HFF-Myc (cell line): ENCODE data around the gene GIN1.
"Not testable (repeated sequence)": the region's sequence is repeated elsewhere in the genome, so short reads cannot be mapped to it uniquely, and the experiment has no call there.

ENCODE experiments used
- DNase-seq: peaks from one replicate; pipeline ENCODE4 v3.0.0-alpha.2; 2011; ENCODE audit warnings: low read depth; ENCODE audit errors: extremely low read depth
- H3K4me3 ChIP-seq: replicated peaks from 2 replicates; pipeline ENCODE4 v1.5.1; 2011; ENCODE audit warnings: low read depth, mild to moderate bottlenecking, control low read depth, low read length
- CTCF ChIP-seq: IDR thresholded peaks from 2 replicates; pipeline ENCODE4 v1.5.1; 2012; ENCODE audit warnings: mild to moderate bottlenecking, low read depth, low read length, control low read depth; ENCODE audit errors: missing control alignments

The GIN1 gene

GRCh38 chr5:103093727-103094126 lies 26.2 kb downstream of the GIN1 start:
- H3K4me3 ChIP-seq, result no peak overlapping the region
- no peak for DNase-seq
- no peak for TF ChIP-seq CTCF

- no peak overlapping the region for H3K4me3 ChIP-seq
- no peak for DNase-seq
- TF ChIP-seq CTCF, result no peak
Measured at GRCh38 chr5:103092676-103093075, 27.3 kb downstream of the GIN1 start.

GRCh38 chr5:103090791-103091190 lies 29.1 kb downstream of the GIN1 start:
- H3K4me3 ChIP-seq, result no peak overlapping the region
- no peak for TF ChIP-seq CTCF
- no peak for DNase-seq

GRCh38 chr5:103089272-103089671 lies 30.7 kb downstream of the GIN1 start:
- TF ChIP-seq CTCF, result no peak
- H3K4me3 ChIP-seq, result no peak overlapping the region
- DNase-seq, result no peak

GRCh38 chr5:103086547-103086946 lies 33.4 kb downstream of the GIN1 start:
- TF ChIP-seq CTCF, result no peak
- DNase-seq, result no peak
- no peak overlapping the region for H3K4me3 ChIP-seq

GRCh38 chr5:103079796-103080195 lies 40.1 kb downstream of the GIN1 start:
- no peak for DNase-seq
- H3K4me3 ChIP-seq, result no peak overlapping the region
- TF ChIP-seq CTCF, result no peak

- no peak for TF ChIP-seq CTCF
- no peak for DNase-seq
- H3K4me3 ChIP-seq, result no peak overlapping the region
Measured at GRCh38 chr5:103075442-103075841, 44.5 kb downstream of the GIN1 start.

- not testable (repeated sequence) for H3K4me3 ChIP-seq, DNase-seq
Measured at GRCh38 chr5:103073500-103073899, 46.4 kb downstream of the GIN1 start.
